ENCODE data around the gene DMBT1. TPM values are rescaled to one million over a fixed set of nuclear protein-coding genes. Genes with fewer than 3 reads are reported as not detected.

The DMBT1 gene
- total RNA-seq, 2 experiments from 2014 or later: not detected

- Mint-ChIP-seq H3K27me3 (peaks cover 48% of the 10 kb centered on the region), H3K4me3 (no peak overlapping the region), H3K4me1 (ENCODE audit: low read depth) (no peaks in the 10 kb centered on the region), H3K9me3 (no peaks in the 10 kb centered on the region), H3K36me3 (ENCODE audit: low read depth) (no peaks in the 10 kb centered on the region), H3K27ac (no peak overlapping the region)
- H3K4me3 ChIP-seq (ENCODE audit: low read length): no peak overlapping the region
- DNase-seq (no peak), ATAC-seq (ENCODE audit: poor library complexity) (no peak)
- intact Hi-C loops (cut with DNase I, micrococcal nuclease): no loop called here
- TF ChIP-seq, protein P1, sequence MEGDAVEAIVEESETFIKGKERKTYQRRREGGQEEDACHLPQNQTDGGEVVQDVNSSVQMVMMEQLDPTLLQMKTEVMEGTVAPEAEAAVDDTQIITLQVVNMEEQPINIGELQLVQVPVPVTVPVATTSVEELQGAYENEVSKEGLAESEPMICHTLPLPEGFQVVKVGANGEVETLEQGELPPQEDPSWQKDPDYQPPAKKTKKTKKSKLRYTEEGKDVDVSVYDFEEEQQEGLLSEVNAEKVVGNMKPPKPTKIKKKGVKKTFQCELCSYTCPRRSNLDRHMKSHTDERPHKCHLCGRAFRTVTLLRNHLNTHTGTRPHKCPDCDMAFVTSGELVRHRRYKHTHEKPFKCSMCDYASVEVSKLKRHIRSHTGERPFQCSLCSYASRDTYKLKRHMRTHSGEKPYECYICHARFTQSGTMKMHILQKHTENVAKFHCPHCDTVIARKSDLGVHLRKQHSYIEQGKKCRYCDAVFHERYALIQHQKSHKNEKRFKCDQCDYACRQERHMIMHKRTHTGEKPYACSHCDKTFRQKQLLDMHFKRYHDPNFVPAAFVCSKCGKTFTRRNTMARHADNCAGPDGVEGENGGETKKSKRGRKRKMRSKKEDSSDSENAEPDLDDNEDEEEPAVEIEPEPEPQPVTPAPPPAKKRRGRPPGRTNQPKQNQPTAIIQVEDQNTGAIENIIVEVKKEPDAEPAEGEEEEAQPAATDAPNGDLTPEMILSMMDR (IDR thresholded peaks at IDR 0.05): no peak
- H3K4me1 ChIP-seq (ENCODE audit: insufficient read depth, low read length): no peaks in the 10 kb centered on the region
- no peaks in the 10 kb centered on the region for H3K9me3 ChIP-seq (ENCODE audit: control insufficient read depth in 1 of 2, insufficient read depth in 1 of 2, low read length in 2 of 2)
- H3K27ac ChIP-seq (ENCODE audit: low read depth in 1 of 2, low read length in 2 of 2): no peak overlapping the region
- peaks cover 3 to 4% of the 10 kb centered on the region in 2 experiments for H3K27me3 ChIP-seq (ENCODE audit: control insufficient read depth in 1 of 2, insufficient read depth in 2 of 2, low read length in 2 of 2)
- no peaks in the 10 kb centered on the region for H3K36me3 ChIP-seq (ENCODE audit: insufficient read depth, low read length)
- ChIA-PET POLR2A (no interaction called here), CTCF (interaction anchor here (1.0 kb wide), 1 partner anchor 8 kb away, joined by 3 read pairs; no protein-coding TSS in a partner anchor)
These were observed 96.2 kb downstream of the DMBT1 start for GRCh38 chr10:122656741-122657140.

- Histone ChIP-seq H3K9me3 (ENCODE audit: control insufficient read depth in 1 of 2, insufficient read depth in 1 of 2, low read length in 2 of 2) (no peaks in the 10 kb centered on the region), H3K4me3 (ENCODE audit: low read length) (no peak overlapping the region), H3K4me1 (ENCODE audit: insufficient read depth, low read length) (no peaks in the 10 kb centered on the region), H3K27me3 (ENCODE audit: control insufficient read depth in 1 of 2, insufficient read depth in 2 of 2, low read length in 2 of 2) (peaks cover 3 to 6% of the 10 kb centered on the region in 2 experiments), H3K36me3 (ENCODE audit: insufficient read depth, low read length) (no peaks in the 10 kb centered on the region), H3K27ac (ENCODE audit: low read depth in 1 of 2, low read length in 2 of 2) (no peak overlapping the region)
- ChIA-PET POLR2A (no interaction called here), CTCF (interaction anchor here (1.0 kb wide), 1 partner anchor 8 kb away, joined by 3 read pairs; no protein-coding TSS in a partner anchor)
- peaks cover 43% of the 10 kb centered on the region for H3K27me3 Mint-ChIP-seq
- no peak overlapping the region for H3K4me3 Mint-ChIP-seq
- H3K36me3 Mint-ChIP-seq (ENCODE audit: low read depth): no peaks in the 10 kb centered on the region
- intact Hi-C loops (cut with DNase I, micrococcal nuclease): no loop called here
- ATAC-seq (ENCODE audit: poor library complexity): no peak
- no peaks in the 10 kb centered on the region for H3K4me1 Mint-ChIP-seq (ENCODE audit: low read depth)
- no peak overlapping the region for H3K27ac Mint-ChIP-seq
- no peak for DNase-seq
- TF ChIP-seq, protein P1 (IDR thresholded peaks at IDR 0.05): no peak
- H3K9me3 Mint-ChIP-seq: no peaks in the 10 kb centered on the region
These were observed 96.7 kb downstream of the DMBT1 start for GRCh38 chr10:122657255-122657654.

GRCh38 chr10:122657729-122658128, 97.2 kb downstream of the DMBT1 start:
- TF ChIP-seq, protein P1 (IDR thresholded peaks at IDR 0.05): no peak
- Histone ChIP-seq H3K4me1 (ENCODE audit: insufficient read depth, low read length) (no peaks in the 10 kb centered on the region), H3K27ac (ENCODE audit: low read depth in 1 of 2, low read length in 2 of 2) (no peak overlapping the region), H3K27me3 (ENCODE audit: control insufficient read depth in 1 of 2, insufficient read depth in 2 of 2, low read length in 2 of 2) (peaks cover 3 to 5% of the 10 kb centered on the region in 2 experiments), H3K36me3 (ENCODE audit: insufficient read depth, low read length) (no peaks in the 10 kb centered on the region), H3K4me3 (ENCODE audit: low read length) (no peak overlapping the region), H3K9me3 (ENCODE audit: control insufficient read depth in 1 of 2, insufficient read depth in 1 of 2, low read length in 2 of 2) (no peaks in the 10 kb centered on the region)
- intact Hi-C loops (cut with DNase I, micrococcal nuclease): no loop called here
- no peaks in the 10 kb centered on the region for H3K4me1 Mint-ChIP-seq (ENCODE audit: low read depth)
- DNase-seq (no peak), ATAC-seq (ENCODE audit: poor library complexity) (no peak)
- POLR2A ChIA-PET: no interaction called here
- no peak overlapping the region for H3K4me3 Mint-ChIP-seq
- no peaks in the 10 kb centered on the region for H3K36me3 Mint-ChIP-seq (ENCODE audit: low read depth)
- no peaks in the 10 kb centered on the region for H3K9me3 Mint-ChIP-seq
- H3K27ac Mint-ChIP-seq: no peak overlapping the region
- CTCF ChIA-PET: interaction anchor here (1.0 kb wide), 1 partner anchor 9 kb away, joined by 3 read pairs; no protein-coding TSS in a partner anchor
- H3K27me3 Mint-ChIP-seq: peaks cover 42% of the 10 kb centered on the region

All from CD4-positive, alpha-beta T cell (primary cell).